ENCODE measurements around the gene CDKN1C. TPM values are rescaled to one million over a fixed set of nuclear protein-coding genes. Genes with fewer than 3 reads are reported as not detected.

The CDKN1C gene
- total and polyA plus RNA-seq, 2 experiments from 2014 or later = 470 to 526 TPM

DNA sequence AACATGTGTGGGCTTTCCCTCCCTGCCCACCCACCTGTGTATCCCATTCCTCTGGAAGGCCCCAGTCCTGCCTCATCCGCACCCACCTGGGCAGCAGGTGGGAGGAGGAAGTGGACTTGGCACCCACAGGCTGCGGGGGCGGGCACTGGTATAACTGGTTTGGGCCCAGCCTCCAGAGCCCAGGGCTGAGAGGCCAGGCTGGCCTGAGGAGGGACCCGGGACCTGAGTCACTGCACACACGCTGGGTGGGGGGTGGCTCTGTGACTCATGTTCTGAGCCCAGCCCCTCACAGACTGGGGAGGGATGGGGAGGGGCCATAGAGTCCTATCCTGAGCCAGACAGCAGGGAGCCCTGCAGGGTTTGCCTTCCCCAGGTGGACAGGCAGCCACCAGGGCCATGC is 26.9 kb upstream of the CDKN1C start:
- H3K9me3 ChIP-seq (ENCODE audit: low read depth) = no peaks in the 10 kb centered on the region
- no peak overlapping the region for H3K4me3 ChIP-seq
- DNase-seq (ENCODE audit: low spot score) = peak; percentile 95
- H2AFZ ChIP-seq = no peak overlapping the region
- TF ChIP-seq, protein P1, sequence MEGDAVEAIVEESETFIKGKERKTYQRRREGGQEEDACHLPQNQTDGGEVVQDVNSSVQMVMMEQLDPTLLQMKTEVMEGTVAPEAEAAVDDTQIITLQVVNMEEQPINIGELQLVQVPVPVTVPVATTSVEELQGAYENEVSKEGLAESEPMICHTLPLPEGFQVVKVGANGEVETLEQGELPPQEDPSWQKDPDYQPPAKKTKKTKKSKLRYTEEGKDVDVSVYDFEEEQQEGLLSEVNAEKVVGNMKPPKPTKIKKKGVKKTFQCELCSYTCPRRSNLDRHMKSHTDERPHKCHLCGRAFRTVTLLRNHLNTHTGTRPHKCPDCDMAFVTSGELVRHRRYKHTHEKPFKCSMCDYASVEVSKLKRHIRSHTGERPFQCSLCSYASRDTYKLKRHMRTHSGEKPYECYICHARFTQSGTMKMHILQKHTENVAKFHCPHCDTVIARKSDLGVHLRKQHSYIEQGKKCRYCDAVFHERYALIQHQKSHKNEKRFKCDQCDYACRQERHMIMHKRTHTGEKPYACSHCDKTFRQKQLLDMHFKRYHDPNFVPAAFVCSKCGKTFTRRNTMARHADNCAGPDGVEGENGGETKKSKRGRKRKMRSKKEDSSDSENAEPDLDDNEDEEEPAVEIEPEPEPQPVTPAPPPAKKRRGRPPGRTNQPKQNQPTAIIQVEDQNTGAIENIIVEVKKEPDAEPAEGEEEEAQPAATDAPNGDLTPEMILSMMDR (IDR thresholded peaks at IDR 0.05; ENCODE audit: poor library complexity) = no peak
- TF ChIP-seq EZH2 (IDR thresholded peaks at IDR 0.05; ENCODE audit: borderline replicate concordance) (no peak), EZH2phosphoT487 (IDR thresholded peaks at IDR 0.05; ENCODE audit: low read depth, severe bottlenecking, unreplicated experiment) (no peak)
- no peaks in the 10 kb centered on the region for H3K79me2 ChIP-seq
- no peaks in the 10 kb centered on the region for H4K20me1 ChIP-seq (ENCODE audit: insufficient read depth, poor library complexity, severe bottlenecking)
- no peaks in the 10 kb centered on the region for H3K27me3 ChIP-seq
- no peaks in the 10 kb centered on the region for H3K36me3 ChIP-seq (replicated peaks; ENCODE audit: insufficient read depth, low read depth)
- WGBS (ENCODE audit: low lambda C conversion rate, missing lambda C conversion rate) = 33% methylated on average over 5 of the region's 5 CpGs
- peaks cover 20% of the 10 kb centered on the region for H3K4me1 ChIP-seq (ENCODE audit: insufficient read depth)
- no peaks in the 10 kb centered on the region for H3K9me2 ChIP-seq (replicated peaks; ENCODE audit: insufficient read depth)
- peak overlapping the region; percentile 54 for H3K4me2 ChIP-seq
- peak overlapping the region; percentile 92 for H3K27ac ChIP-seq

DNA sequence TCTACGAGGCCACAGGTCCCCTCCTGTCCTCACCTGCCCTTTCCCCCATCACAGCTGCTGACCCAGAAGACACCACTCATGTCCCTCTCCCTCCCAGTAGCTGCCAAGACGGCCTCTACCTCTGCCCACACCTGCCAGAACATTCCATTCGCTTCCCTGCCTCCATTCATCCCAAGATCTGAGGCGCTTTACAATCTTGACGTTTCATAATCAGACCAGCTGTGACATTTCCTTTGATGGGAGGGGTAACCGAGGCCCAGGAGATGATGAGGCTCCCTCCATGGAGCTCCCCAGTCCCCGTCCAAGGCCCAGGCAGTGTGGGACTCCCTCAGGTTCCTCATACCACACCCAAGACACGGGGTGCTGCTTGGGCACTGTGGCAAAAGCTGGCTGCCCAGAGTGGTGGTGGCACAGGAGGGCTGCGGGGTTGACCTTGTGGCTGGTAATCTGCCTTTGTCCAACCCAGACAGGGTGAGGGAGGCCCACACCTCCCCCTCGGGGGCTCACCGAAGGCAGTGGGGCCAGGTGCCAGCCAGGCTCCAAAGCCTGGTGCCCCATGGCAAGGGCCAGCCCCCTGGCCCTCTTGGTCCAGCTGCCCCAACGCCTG is 26.3 kb upstream of the CDKN1C start:
- Histone ChIP-seq H3K9me2 (replicated peaks; ENCODE audit: insufficient read depth) (no peaks in the 10 kb centered on the region), H3K4me2 (peak overlapping the region; percentile 54), H3K4me3 (no peak overlapping the region), H3K27me3 (no peaks in the 10 kb centered on the region), H4K20me1 (ENCODE audit: insufficient read depth, poor library complexity, severe bottlenecking) (no peaks in the 10 kb centered on the region), H3K4me1 (ENCODE audit: insufficient read depth) (peaks cover 20% of the 10 kb centered on the region), H3K9me3 (ENCODE audit: low read depth) (no peaks in the 10 kb centered on the region), H3K27ac (peak overlapping the region; percentile 92), H3K36me3 (replicated peaks; ENCODE audit: insufficient read depth, low read depth) (no peaks in the 10 kb centered on the region), H3K79me2 (no peaks in the 10 kb centered on the region), H2AFZ (no peak overlapping the region)
- 86% methylated on average over 11 of the region's 12 CpGs for WGBS (ENCODE audit: low lambda C conversion rate, missing lambda C conversion rate)
- peak; percentile 48 for DNase-seq (ENCODE audit: low spot score)
- TF ChIP-seq EZH2 (IDR thresholded peaks at IDR 0.05; ENCODE audit: borderline replicate concordance) (no peak), EZH2phosphoT487 (IDR thresholded peaks at IDR 0.05; ENCODE audit: low read depth, severe bottlenecking, unreplicated experiment) (no peak)
- TF ChIP-seq, protein P1 (IDR thresholded peaks at IDR 0.05; ENCODE audit: poor library complexity) = no peak

DNA sequence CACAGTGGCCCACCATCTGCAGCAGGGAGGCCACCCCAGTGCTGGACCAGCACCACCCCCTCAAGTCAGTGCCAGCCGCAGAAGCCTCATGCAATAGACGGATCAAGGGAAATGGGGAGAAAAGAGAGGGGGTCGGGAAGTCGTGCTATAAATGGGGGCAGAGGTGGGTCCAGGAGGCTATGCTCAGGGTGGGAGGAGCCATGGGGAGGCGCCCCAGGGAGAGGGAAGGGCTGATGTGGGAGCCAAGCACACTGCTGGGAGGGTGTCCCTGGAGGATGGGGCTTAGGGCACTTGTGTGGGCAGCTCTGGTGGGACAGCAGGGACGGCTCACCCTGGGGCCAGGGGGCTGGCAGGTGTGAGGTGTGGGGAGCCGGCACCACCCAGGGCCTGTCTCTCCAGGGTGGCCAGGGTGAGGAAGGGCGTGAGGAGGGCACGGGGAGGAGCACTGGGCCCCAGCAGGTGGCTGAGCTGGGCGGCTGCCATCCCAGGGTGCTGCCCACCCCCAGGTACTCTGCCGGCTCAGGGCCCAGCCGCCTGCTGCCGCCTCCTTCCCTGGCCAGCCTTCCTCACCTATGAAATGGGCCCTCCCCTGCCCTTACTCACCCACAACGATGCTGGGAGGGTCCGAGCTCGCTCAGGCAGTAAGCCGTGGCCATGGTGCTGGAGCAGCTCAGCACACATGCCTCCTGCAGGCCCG is 25.7 kb upstream of the CDKN1C start:
- Histone ChIP-seq H2AFZ (no peak overlapping the region), H3K9me3 (ENCODE audit: low read depth) (no peaks in the 10 kb centered on the region), H3K4me1 (ENCODE audit: insufficient read depth) (peaks cover 20% of the 10 kb centered on the region), H3K9me2 (replicated peaks; ENCODE audit: insufficient read depth) (no peaks in the 10 kb centered on the region), H3K79me2 (no peaks in the 10 kb centered on the region), H4K20me1 (ENCODE audit: insufficient read depth, poor library complexity, severe bottlenecking) (no peaks in the 10 kb centered on the region), H3K36me3 (replicated peaks; ENCODE audit: insufficient read depth, low read depth) (no peaks in the 10 kb centered on the region), H3K4me2 (no peak overlapping the region), H3K4me3 (no peak overlapping the region), H3K27ac (peak overlapping the region; percentile 92), H3K27me3 (no peaks in the 10 kb centered on the region)
- no peak for TF ChIP-seq EZH2 (IDR thresholded peaks at IDR 0.05; ENCODE audit: borderline replicate concordance)
- TF ChIP-seq, protein P1 (IDR thresholded peaks at IDR 0.05; ENCODE audit: poor library complexity) = no peak
- no peak for TF ChIP-seq EZH2phosphoT487 (IDR thresholded peaks at IDR 0.05; ENCODE audit: low read depth, severe bottlenecking, unreplicated experiment)
- 92% methylated on average over 18 of the region's 18 CpGs for WGBS (ENCODE audit: low lambda C conversion rate, missing lambda C conversion rate)
- DNase-seq (ENCODE audit: low spot score) = no peak

Measured in hepatocyte (in vitro differentiated cells).